AG08396 (cell line): ENCODE data around the gene CYP39A1.

Source experiments
- DNase-seq: peaks from one replicate; pipeline ENCODE4 v3.0.0; 2012; ENCODE audit warnings: low spot score, mixed read lengths

CYP39A1 gene, protein sequence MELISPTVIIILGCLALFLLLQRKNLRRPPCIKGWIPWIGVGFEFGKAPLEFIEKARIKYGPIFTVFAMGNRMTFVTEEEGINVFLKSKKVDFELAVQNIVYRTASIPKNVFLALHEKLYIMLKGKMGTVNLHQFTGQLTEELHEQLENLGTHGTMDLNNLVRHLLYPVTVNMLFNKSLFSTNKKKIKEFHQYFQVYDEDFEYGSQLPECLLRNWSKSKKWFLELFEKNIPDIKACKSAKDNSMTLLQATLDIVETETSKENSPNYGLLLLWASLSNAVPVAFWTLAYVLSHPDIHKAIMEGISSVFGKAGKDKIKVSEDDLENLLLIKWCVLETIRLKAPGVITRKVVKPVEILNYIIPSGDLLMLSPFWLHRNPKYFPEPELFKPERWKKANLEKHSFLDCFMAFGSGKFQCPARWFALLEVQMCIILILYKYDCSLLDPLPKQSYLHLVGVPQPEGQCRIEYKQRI

GRCh38 chr6:46652603-46653438 is at the start of gene CYP39A1, which contains the start of gene SLC25A27:
Gene CYP39A1 (minus strand): TSS chr6:46652818. CDS start chr6:46652582, 236 bp downstream.
Gene SLC25A27 (plus strand): TSS chr6:46652975. CDS start chr6:46653193, 218 bp downstream.
- DNase-seq, result peak; percentile 96

DNA sequence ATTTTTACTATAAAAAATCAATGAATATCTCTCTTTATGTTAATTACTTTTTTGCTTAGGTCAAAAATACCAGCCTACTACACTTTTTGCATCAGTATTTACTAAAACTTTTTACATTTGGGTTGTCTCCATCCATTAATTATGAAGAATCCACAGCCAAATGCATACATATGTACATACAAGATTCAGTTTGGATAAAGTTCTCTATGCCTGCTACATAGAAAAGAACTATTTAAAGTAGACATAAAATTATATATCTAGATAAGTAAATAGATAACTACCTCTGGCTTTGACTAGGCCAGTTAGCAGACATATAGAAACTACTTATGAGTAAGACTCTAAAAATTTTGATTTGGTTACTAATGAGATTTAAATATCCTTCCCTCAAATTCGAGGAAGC is 47.4 kb upstream of the CYP39A1 start:
- DNase-seq, result no peak

GRCh38 chr6:46690911-46691451 is 38.4 kb upstream of the CYP39A1 start:
- no peak for DNase-seq

DNA sequence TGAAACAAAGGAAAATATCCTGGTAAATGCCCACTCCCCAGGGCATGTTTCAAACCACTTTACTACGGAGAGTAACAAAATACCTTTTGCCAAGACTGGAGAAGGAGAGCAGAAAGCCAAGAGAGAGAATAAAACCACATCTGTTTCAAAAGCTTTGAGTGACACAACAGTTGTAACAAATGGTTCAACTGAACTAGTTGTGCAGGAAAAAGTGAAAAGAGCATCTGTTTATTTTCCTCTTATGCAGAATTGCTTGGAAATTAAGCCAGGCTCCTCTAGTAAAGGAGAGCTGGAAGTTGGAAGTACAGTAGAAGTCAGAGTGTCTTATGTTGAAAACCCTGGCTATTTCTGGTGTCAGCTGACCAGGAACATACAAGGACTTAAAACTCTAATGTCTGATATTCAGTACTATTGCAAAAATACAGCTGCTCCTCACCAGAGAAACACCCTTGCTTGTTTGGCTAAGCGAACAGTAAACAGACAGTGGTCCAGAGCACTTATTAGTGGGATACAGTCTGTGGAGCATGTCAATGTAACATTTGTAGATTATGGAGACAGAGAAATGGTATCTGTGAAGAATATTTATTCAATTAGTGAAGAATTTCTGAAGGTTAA is 37.6 kb upstream of the CYP39A1 start:
- DNase-seq, result no peak

GRCh38 chr6:46689657-46690056 is 37.0 kb upstream of the CYP39A1 start:
- DNase-seq, result no peak

DNA sequence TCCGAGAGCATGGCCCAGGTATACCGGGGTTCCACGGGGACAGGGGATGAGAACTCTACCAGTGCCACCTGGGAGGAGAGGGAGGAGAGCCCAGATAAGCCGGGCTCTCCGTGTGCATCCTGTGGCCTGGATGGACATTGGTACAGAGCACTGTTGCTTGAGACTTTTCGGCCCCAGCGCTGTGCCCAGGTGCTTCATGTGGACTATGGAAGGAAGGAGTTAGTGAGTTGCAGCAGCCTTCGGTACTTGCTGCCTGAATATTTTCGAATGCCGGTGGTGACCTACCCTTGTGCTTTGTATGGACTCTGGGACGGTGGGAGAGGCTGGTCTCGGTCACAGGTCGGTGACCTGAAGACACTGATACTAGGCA is 36.3 kb upstream of the CYP39A1 start:
- DNase-seq, result no peak

DNA sequence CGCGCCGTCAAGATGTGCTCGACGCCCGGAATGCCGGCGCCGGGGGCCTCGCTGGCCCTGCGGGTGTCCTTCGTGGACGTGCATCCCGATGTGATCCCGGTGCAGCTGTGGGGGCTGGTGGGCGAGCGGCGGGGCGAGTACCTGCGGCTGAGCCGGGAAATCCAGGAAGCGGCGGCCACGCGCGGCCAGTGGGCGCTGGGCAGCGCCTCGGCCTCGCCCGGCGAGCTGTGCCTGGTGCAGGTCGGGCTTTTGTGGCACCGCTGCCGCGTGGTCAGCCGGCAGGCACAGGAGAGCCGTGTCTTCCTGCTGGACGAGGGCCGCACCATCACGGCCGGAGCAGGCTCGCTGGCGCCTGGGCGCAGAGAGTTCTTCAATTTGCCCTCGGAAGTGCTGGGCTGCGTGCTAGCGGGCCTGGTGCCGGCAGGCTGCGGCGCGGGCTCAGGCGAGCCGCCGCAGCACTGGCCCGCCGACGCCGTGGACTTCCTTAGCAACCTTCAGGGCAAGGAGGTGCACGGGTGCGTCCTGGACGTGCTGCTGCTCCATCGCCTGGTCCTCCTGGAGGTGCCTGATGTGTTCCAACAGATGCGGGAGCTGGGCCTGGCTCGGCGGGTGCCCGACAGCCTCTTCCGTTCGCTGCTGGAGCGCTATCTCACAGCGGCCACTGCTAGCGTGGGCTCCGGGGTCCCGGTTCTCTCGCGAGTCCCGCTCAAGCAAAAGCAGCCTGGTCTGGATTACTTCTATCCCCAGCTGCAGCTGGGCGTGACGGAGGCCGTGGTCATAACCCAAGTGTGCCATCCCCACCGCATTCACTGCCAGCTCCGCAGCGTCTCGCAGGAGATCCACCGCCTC is 35.7 kb upstream of the CYP39A1 start:
- no peak for DNase-seq

- no peak for DNase-seq
Measured at GRCh38 chr6:46687619-46688097, 35.0 kb upstream of the CYP39A1 start, which contains the start of gene TDRD6. Gene TDRD6 (plus strand): TSS chr6:46687885. CDS start chr6:46688129, 244 bp downstream.

- DNase-seq, result peak; percentile 43
Measured at GRCh38 chr6:46684771-46685170, 32.2 kb upstream of the CYP39A1 start.

DNA sequence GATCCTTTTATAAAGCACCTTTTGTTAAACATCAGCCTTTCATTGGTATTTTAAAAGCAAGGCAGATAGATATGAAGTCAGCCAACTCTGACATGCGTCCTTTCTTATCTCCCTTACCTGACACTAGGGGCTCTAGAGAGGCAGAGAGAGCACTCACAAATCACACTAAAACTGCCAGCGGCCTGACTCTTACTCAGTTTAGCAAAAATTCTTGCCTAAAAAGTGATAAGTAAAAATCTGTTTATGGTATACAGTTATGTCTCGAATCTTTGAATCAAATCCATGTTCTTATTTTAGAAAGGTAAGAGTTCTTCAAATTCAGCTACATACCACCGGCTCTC is 24.7 kb upstream of the CYP39A1 start:
- no peak for DNase-seq

GRCh38 chr6:46676604-46677313 is 24.1 kb upstream of the CYP39A1 start:
- no peak for DNase-seq

DNA sequence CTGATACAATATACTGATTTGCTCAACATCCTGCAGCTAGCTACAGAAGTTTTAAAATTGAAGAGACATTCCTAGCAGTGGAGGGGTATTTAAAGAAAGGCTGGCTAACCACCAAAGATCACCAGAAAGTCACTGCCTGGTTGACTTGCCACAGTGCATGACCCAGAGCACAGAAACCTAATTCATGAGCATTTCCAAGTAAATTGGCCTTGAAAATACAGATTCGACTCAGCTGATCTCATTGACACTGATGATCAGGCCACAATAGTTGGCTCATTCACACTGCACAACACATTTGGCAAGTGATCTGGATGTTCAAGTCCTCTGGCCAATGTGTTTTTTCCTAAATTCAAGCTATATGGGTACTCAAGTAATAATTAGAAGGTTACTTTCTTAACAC is 21.8 kb upstream of the CYP39A1 start:
- no peak for DNase-seq

- no peak for DNase-seq
Measured at GRCh38 chr6:46667377-46667776, 14.8 kb upstream of the CYP39A1 start.

DNA sequence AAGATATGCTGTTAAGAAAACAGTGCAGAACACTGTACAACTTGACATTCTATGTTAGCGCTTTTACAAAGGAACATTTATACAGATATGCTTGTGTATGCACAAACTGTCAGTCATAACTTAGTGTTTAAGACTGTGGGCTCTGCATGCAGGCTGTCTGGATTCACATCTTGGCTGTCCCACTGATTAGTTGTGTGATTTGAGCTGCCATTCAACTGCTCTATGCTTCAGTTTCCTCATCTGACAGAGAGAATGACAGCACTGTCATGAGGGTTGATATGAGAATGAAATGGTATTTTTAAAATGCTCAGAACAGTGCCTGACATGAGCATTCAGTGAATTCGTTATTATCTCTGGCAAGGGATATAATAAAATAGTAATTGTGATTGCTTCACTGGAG is 8.9 kb upstream of the CYP39A1 start:
- no peak for DNase-seq

- no peak for DNase-seq
Measured at GRCh38 chr6:46657642-46658041, 5.0 kb upstream of the CYP39A1 start.

DNA sequence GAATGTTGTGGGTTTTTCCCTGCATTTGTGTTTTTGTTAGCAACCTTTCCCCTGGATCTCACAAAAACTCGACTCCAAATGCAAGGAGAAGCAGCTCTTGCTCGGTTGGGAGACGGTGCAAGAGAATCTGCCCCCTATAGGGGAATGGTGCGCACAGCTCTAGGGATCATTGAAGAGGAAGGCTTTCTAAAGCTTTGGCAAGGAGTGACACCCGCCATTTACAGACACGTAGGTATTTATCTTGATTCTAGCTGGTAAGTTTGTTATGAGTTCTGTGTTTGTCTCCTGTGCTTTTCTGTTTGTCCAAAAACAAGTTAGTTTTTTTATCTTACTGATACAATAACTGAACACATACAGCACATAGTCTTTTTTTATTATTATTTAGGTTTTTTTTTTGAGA is 3.2 kb upstream of the CYP39A1 start:
- DNase-seq, result no peak

DNA sequence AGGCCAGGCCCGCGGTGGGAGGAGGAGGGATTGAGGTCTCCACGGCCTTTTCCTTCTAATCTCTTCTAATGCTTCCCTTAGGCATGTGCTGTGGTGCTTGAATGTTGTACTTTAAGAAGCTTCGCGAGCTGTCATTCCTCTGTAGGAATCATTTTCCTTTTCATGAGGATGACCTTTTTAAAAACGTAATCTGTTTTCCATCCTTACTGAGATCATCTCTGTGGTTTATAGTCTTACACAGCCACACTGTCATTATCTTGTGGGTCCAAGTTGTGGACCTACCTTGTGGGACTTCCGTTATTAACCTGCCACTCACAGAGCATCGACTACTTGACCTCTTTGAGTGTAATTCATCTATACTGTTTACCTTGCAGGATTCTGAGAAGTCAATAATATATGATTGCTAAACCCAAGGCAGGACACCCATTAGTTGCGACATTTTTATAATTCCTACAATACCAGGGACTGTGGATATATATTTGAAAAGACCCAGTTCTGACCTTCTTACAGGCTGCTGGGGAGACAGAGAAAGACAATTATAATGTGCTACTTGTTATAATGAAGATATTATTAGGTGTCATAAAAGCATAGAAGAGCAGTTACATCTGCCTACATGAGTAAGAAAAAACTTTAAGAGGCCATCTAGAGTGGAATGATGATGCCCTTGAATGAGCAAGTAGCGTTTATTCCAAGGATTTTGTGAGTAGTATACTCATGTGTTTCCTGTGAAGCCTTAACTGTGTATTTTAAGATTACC is 999 bp upstream of the CYP39A1 start:
- no peak for DNase-seq

DNA sequence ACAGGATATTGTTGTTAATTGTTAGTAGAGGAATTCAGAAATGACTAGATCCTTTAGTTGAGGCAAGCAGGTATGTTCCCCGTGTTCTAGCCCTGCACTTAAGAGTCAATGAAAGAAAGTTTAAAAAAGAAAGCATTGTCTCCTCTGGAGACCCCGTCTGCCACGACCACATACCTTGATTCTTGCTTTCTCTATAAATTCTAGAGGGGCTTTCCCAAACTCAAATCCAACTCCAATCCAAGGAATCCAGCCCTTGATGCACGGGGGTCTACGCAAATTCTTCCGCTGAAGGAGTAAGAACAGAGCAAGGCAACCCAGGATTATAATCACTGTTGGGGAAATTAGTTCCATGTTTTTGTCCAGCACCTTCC is 401 bp downstream of the CYP39A1 start:
- no peak for DNase-seq

DNA sequence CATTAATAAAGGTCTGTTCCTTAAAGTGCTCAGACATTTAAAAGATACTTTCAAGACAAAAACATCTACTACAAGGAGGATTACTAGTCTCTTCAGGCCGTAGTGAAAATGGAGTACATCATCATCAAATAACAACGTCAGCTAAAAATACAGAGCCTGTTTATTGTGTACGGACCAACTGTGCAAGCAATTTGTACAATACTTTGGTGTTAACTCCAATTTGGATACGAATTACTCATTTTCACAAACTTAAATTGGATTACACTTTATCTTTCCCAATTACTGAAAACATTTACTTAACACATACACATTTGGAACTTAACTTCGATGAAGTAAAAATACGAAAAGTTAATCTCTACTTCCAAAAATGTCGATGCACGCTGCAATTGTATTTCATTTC is 802 bp downstream of the CYP39A1 start:
- no peak for DNase-seq

DNA sequence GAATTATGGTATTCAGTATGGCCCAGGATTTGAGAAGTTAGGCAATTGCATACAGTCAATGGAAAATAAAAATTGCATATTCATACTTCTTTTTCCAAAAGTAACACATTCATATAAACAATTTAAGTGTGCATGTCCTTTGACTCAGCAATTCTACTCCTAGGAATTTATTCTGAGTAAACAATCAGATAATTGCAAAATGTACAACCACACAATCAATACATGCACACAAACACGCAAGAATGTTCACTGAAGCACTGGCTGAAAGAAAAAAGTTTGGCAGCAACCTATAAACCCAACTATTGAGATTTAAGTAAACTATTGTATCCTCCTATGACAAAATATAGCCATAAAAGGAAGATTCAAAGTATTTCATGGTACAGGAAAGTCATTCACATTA is 1.6 kb downstream of the CYP39A1 start:
- DNase-seq, result no peak
